ENCODE results near the gene SLC9A9. TPM values are rescaled to one million over a fixed set of nuclear protein-coding genes. Genes with fewer than 3 reads are reported as not detected.

Gene SLC9A9
- total and polyA plus RNA-seq, 9 donors = 9.6 to 18.3 (median 11.2) TPM

GRCh38 chr3:143313025-143313892 lies 535.0 kb downstream of the SLC9A9 start:
- 74% methylated on average over 4 of the region's 6 CpGs for WGBS (ENCODE audit: insufficient coverage)

GRCh38 chr3:143311096-143311495 lies 537.2 kb downstream of the SLC9A9 start:
- WGBS (ENCODE audit: insufficient coverage) = no CpG with 5 or more reads among the region's 1 CpG
- Histone ChIP-seq H3K27me3 (ENCODE audit: control insufficient read depth, insufficient read depth, low read length) (no peaks in the 10 kb centered on the region), H3K4me3 (ENCODE audit: low read length) (no peak overlapping the region), H3K4me1 (ENCODE audit: control insufficient read depth, insufficient read depth, low read length) (peaks cover 19% of the 10 kb centered on the region), H3K36me3 (ENCODE audit: control insufficient read depth, insufficient read depth, low read length) (no peaks in the 10 kb centered on the region), H3K9me3 (replicated peaks; ENCODE audit: control insufficient read depth, low read depth, low read length) (no peaks in the 10 kb centered on the region), H3K27ac (ENCODE audit: low read length) (no peak overlapping the region)
- DNase-seq = no peak

More at GRCh38 chr3:143313025-143313892, 535.0 kb downstream of the SLC9A9 start:
- no peaks in the 10 kb centered on the region for H3K27me3 ChIP-seq (ENCODE audit: control insufficient read depth, insufficient read depth, low read length)
- no peak overlapping the region for H3K4me3 ChIP-seq (ENCODE audit: low read length)
- no peaks in the 10 kb centered on the region for H3K9me3 ChIP-seq (replicated peaks; ENCODE audit: control insufficient read depth, low read depth, low read length)
- no peak overlapping the region for H3K27ac ChIP-seq (ENCODE audit: low read length)
- peaks cover 19% of the 10 kb centered on the region for H3K4me1 ChIP-seq (ENCODE audit: control insufficient read depth, insufficient read depth, low read length)
- H3K36me3 ChIP-seq (ENCODE audit: control insufficient read depth, insufficient read depth, low read length) = no peaks in the 10 kb centered on the region
- peak; percentile 41 for DNase-seq

- Histone ChIP-seq H3K36me3 (ENCODE audit: control insufficient read depth, insufficient read depth, low read length) (no peaks in the 10 kb centered on the region), H3K27ac (ENCODE audit: low read length) (peak overlapping the region; percentile 52), H3K9me3 (replicated peaks; ENCODE audit: control insufficient read depth, low read depth, low read length) (no peaks in the 10 kb centered on the region), H3K4me1 (ENCODE audit: control insufficient read depth, insufficient read depth, low read length) (peaks cover 18% of the 10 kb centered on the region), H3K27me3 (ENCODE audit: control insufficient read depth, insufficient read depth, low read length) (no peaks in the 10 kb centered on the region), H3K4me3 (ENCODE audit: low read length) (no peak overlapping the region)
- DNase-seq = peak; percentile 79
- 40% methylated on average over 1 of the region's 2 CpGs for WGBS (ENCODE audit: insufficient coverage)
These were observed 538.6 kb downstream of the SLC9A9 start for GRCh38 chr3:143309705-143310104.

GRCh38 chr3:143307613-143308183 lies 540.6 kb downstream of the SLC9A9 start:
- Histone ChIP-seq H3K4me1 (ENCODE audit: control insufficient read depth, insufficient read depth, low read length) (peaks cover 16% of the 10 kb centered on the region), H3K4me3 (ENCODE audit: low read length) (no peak overlapping the region), H3K27me3 (ENCODE audit: control insufficient read depth, insufficient read depth, low read length) (no peaks in the 10 kb centered on the region), H3K9me3 (replicated peaks; ENCODE audit: control insufficient read depth, low read depth, low read length) (no peaks in the 10 kb centered on the region), H3K36me3 (ENCODE audit: control insufficient read depth, insufficient read depth, low read length) (no peaks in the 10 kb centered on the region), H3K27ac (ENCODE audit: low read length) (no peak overlapping the region)
- WGBS (ENCODE audit: insufficient coverage) = 95% methylated on average over 1 of the region's 1 CpG
- no peak for DNase-seq

GRCh38 chr3:143306407-143306806 lies 541.9 kb downstream of the SLC9A9 start:
- Histone ChIP-seq H3K36me3 (ENCODE audit: control insufficient read depth, insufficient read depth, low read length) (no peaks in the 10 kb centered on the region), H3K27ac (ENCODE audit: low read length) (no peak overlapping the region), H3K27me3 (ENCODE audit: control insufficient read depth, insufficient read depth, low read length) (no peaks in the 10 kb centered on the region), H3K4me1 (ENCODE audit: control insufficient read depth, insufficient read depth, low read length) (peaks cover 19% of the 10 kb centered on the region), H3K9me3 (replicated peaks; ENCODE audit: control insufficient read depth, low read depth, low read length) (no peaks in the 10 kb centered on the region), H3K4me3 (ENCODE audit: low read length) (no peak overlapping the region)
- WGBS (ENCODE audit: insufficient coverage) = no CpG with 5 or more reads among the region's 1 CpG
- no peak for DNase-seq

GRCh38 chr3:143302638-143303171 lies 545.6 kb downstream of the SLC9A9 start:
- no peak overlapping the region for H3K4me3 ChIP-seq (ENCODE audit: low read length)
- H3K36me3 ChIP-seq (ENCODE audit: control insufficient read depth, insufficient read depth, low read length) = no peaks in the 10 kb centered on the region
- H3K9me3 ChIP-seq (replicated peaks; ENCODE audit: control insufficient read depth, low read depth, low read length) = no peaks in the 10 kb centered on the region
- 50% methylated on average over 6 of the region's 11 CpGs for WGBS (ENCODE audit: insufficient coverage)
- peak; percentile 67 for DNase-seq
- H3K27me3 ChIP-seq (ENCODE audit: control insufficient read depth, insufficient read depth, low read length) = no peaks in the 10 kb centered on the region
- H3K27ac ChIP-seq (ENCODE audit: low read length) = peak overlapping the region; percentile 25
- H3K4me1 ChIP-seq (ENCODE audit: control insufficient read depth, insufficient read depth, low read length) = peaks cover 11% of the 10 kb centered on the region

GRCh38 chr3:143301031-143301901 lies 547.0 kb downstream of the SLC9A9 start:
- WGBS (ENCODE audit: insufficient coverage) = 100% methylated on average over 1 of the region's 5 CpGs
- no peaks in the 10 kb centered on the region for H3K9me3 ChIP-seq (replicated peaks; ENCODE audit: control insufficient read depth, low read depth, low read length)
- peaks cover 11% of the 10 kb centered on the region for H3K4me1 ChIP-seq (ENCODE audit: control insufficient read depth, insufficient read depth, low read length)
- no peak overlapping the region for H3K4me3 ChIP-seq (ENCODE audit: low read length)
- DNase-seq = no peak
- H3K27me3 ChIP-seq (ENCODE audit: control insufficient read depth, insufficient read depth, low read length) = no peaks in the 10 kb centered on the region
- H3K27ac ChIP-seq (ENCODE audit: low read length) = no peak overlapping the region
- H3K36me3 ChIP-seq (ENCODE audit: control insufficient read depth, insufficient read depth, low read length) = no peaks in the 10 kb centered on the region

GRCh38 chr3:143298886-143299535 lies 549.3 kb downstream of the SLC9A9 start:
- Histone ChIP-seq H3K9me3 (replicated peaks; ENCODE audit: control insufficient read depth, low read depth, low read length) (no peaks in the 10 kb centered on the region), H3K36me3 (ENCODE audit: control insufficient read depth, insufficient read depth, low read length) (no peaks in the 10 kb centered on the region), H3K27me3 (ENCODE audit: control insufficient read depth, insufficient read depth, low read length) (no peaks in the 10 kb centered on the region), H3K27ac (ENCODE audit: low read length) (no peak overlapping the region), H3K4me1 (ENCODE audit: control insufficient read depth, insufficient read depth, low read length) (peaks cover 11% of the 10 kb centered on the region), H3K4me3 (ENCODE audit: low read length) (no peak overlapping the region)
- DNase-seq = no peak
- 100% methylated on average over 1 of the region's 5 CpGs for WGBS (ENCODE audit: insufficient coverage)

GRCh38 chr3:143298380-143298779 lies 549.9 kb downstream of the SLC9A9 start:
- Histone ChIP-seq H3K27me3 (ENCODE audit: control insufficient read depth, insufficient read depth, low read length) (no peaks in the 10 kb centered on the region), H3K27ac (ENCODE audit: low read length) (no peak overlapping the region), H3K36me3 (ENCODE audit: control insufficient read depth, insufficient read depth, low read length) (no peaks in the 10 kb centered on the region), H3K4me1 (ENCODE audit: control insufficient read depth, insufficient read depth, low read length) (peaks cover 9% of the 10 kb centered on the region), H3K9me3 (replicated peaks; ENCODE audit: control insufficient read depth, low read depth, low read length) (no peaks in the 10 kb centered on the region), H3K4me3 (ENCODE audit: low read length) (no peak overlapping the region)
- no peak for DNase-seq
